Smooth muscle cell of the pulmonary artery (primary cell): ENCODE measurements around the gene LMAN1L. TPM values are rescaled to one million over a fixed set of nuclear protein-coding genes. Genes with fewer than 3 reads are reported as not detected.

Experiments used
- total RNA-seq: library from RNA; depleted of rRNA; stranded (reverse); fragments of >200 nt; gene quantifications from 2 replicates; pipeline ENCODE4 v1.2.3, GENCODE V29; 2014

LMAN1L gene
- 0.26 TPM in 1 of 2 replicates, not detected in the other for total RNA-seq

GRCh38 chr15:74812533-74812932, at the start of gene LMAN1L:
Gene LMAN1L (plus strand): TSS chr15:74812835. CDS start chr15:74812855, 20 bp downstream.

GRCh38 chr15:74781431-74782258, 31.0 kb upstream of the LMAN1L start, which contains the start of gene CSK:
Gene CSK (plus strand): TSS chr15:74782080. CDS start chr15:74798298, 16,218 bp downstream.

GRCh38 chr15:74826364-74826819, 13.8 kb downstream of the LMAN1L start, which contains the start of gene CPLX3:
Gene CPLX3 (plus strand): TSS chr15:74826627. CDS start chr15:74826704, 77 bp downstream.

GRCh38 chr15:74842581-74843444, 30.2 kb downstream of the LMAN1L start, which contains the start of gene ULK3:
Gene ULK3 (minus strand): TSS chr15:74843156. CDS start chr15:74843105, 51 bp downstream.

GRCh38 chr15:74873036-74873755, 60.6 kb downstream of the LMAN1L start, which contains the start of gene SCAMP2:
Gene SCAMP2 (minus strand): TSS chr15:74873365. CDS start chr15:74873255, 110 bp downstream.

Other genes with a start within 250 kb of the LMAN1L start
- 55.9 and 64.2 TPM in 2 replicates for gene CLK3, start 197.0 kb upstream of the LMAN1L start, total RNA-seq
- gene EDC3, start 116.8 kb upstream of the LMAN1L start, total RNA-seq, result 22.0 and 23.5 TPM in 2 replicates
- gene CYP1A1, start 87.3 kb upstream of the LMAN1L start, total RNA-seq, result 0.40 and 1.2 TPM in 2 replicates
- not detected in 2 replicates for gene CYP1A2, start 64.0 kb upstream of the LMAN1L start, total RNA-seq
- 37.6 and 55.2 TPM in 2 replicates for gene CSK, start 30.8 kb upstream of the LMAN1L start, total RNA-seq
- gene CPLX3, start 13.8 kb downstream of the LMAN1L start, total RNA-seq, result not detected in 2 replicates
- 14.5 and 28.5 TPM in 2 replicates for gene ULK3, start 30.3 kb downstream of the LMAN1L start, total RNA-seq
- 28.7 and 39.0 TPM in 2 replicates for gene SCAMP2, start 60.5 kb downstream of the LMAN1L start, total RNA-seq
- 118 TPM in 2 replicates for gene MPI, start 77.2 kb downstream of the LMAN1L start, total RNA-seq
- gene FAM219B, start 94.0 kb downstream of the LMAN1L start, total RNA-seq, result 50.0 and 71.3 TPM in 2 replicates
- gene COX5A, start 125.2 kb downstream of the LMAN1L start, total RNA-seq, result 33.1 and 41.3 TPM in 2 replicates
- gene RPP25, start 143.9 kb downstream of the LMAN1L start, total RNA-seq, result 2.6 and 4.6 TPM in 2 replicates
- 1.6 and 2.6 TPM in 2 replicates for gene SCAMP5, start 182.7 kb downstream of the LMAN1L start, total RNA-seq
- gene PPCDC, start 210.8 kb downstream of the LMAN1L start, total RNA-seq, result 7.3 and 7.4 TPM in 2 replicates